Calu3 (cell line): Measurements from ENCODE around the gene RPS6KA1. TPM values are rescaled to one million over a fixed set of nuclear protein-coding genes. Genes with fewer than 3 reads are reported as not detected.
A peak's percentile ranks its signal among the peaks of the same experiment; 100 is the strongest.

Experiments used
- BruUV-seq: library from RNA; stranded (reverse); fragments of 400-500 nt; replicated peaks from 2 replicates; lab custom pipeline; 2021; lab: Mats Ljungman, UMichigan
- CTCF ChIA-PET: fragments of 300-600 bp; sonication (Branson Sonifier 250); formaldehyde crosslinking; loops from one replicate; lab custom pipeline; 2022; ENCODE audit warnings: antibody characterized with exemption; lab: Charles Lee
- DNase-seq: peaks from one replicate; pipeline ENCODE4 v3.0.0; 2022
- H3K27ac Mint-ChIP-seq: one replicate; pipeline ENCODE4 v1.8.0; 2022; ENCODE audit warnings: mixed read lengths; ENCODE audit not compliant: unreplicated experiment
- H3K27me3 Mint-ChIP-seq: one replicate; pipeline ENCODE4 v1.8.0; 2022; ENCODE audit warnings: mixed read lengths; ENCODE audit not compliant: unreplicated experiment
- H3K36me3 Mint-ChIP-seq: one replicate; pipeline ENCODE4 v1.8.0; 2022; ENCODE audit warnings: mild to moderate bottlenecking, moderate library complexity, mixed read lengths; ENCODE audit not compliant: insufficient read depth, unreplicated experiment
- H3K4me1 Mint-ChIP-seq: one replicate; pipeline ENCODE4 v1.8.0; 2022; ENCODE audit warnings: mild to moderate bottlenecking, low read depth, mixed read lengths; ENCODE audit not compliant: unreplicated experiment
- H3K4me3 Mint-ChIP-seq: one replicate; pipeline ENCODE4 v1.8.0; 2022; ENCODE audit warnings: mild to moderate bottlenecking, low read depth, moderate library complexity, mixed read lengths; ENCODE audit not compliant: unreplicated experiment
- H3K9me3 Mint-ChIP-seq: one replicate; pipeline ENCODE4 v1.8.0; 2022; ENCODE audit warnings: low read depth, mixed read lengths; ENCODE audit not compliant: unreplicated experiment
- CTCF ChIP-seq: fragments of 200-600 bp; IDR thresholded peaks from one replicate; pipeline ENCODE4 v1.8.0; 2022; ENCODE audit warnings: antibody characterized with exemption; ENCODE audit not compliant: unreplicated experiment
- intact Hi-C: fragments of 100-400 bp; cut with micrococcal nuclease; formaldehyde crosslinking; loops from one replicate; pipeline ENCODE4 v1.10.0; 2022; ENCODE audit not compliant: unreplicated experiment
- total RNA-seq: library from RNA; stranded (reverse); gene quantifications from 2 replicates; pipeline ENCODE4 v1.2.3, GENCODE V29; 2022

The RPS6KA1 gene
- total RNA-seq, 1 experiment from 2014 or later = 28.1 TPM

- intact Hi-C loops = no loop called here
- Mint-ChIP-seq H3K27me3 (no peaks in the 10 kb centered on the region), H3K4me1 (peaks cover 14% of the 10 kb centered on the region), H3K27ac (peak overlapping the region; percentile 54), H3K36me3 (peaks cover 23% of the 10 kb centered on the region), H3K9me3 (no peaks in the 10 kb centered on the region), H3K4me3 (peak overlapping the region; percentile 65)
- DNase-seq = peak; percentile 78
- no TSS peak for BruUV-seq
- CTCF ChIA-PET = interaction anchor here (0.9 to 2.9 kb wide), 2 partner anchors 31 to 44 kb away, joined by 8 to 20 read pairs; no protein-coding TSS in a partner anchor
- peak; percentile 33 for TF ChIP-seq CTCF
These were observed 1.5 kb downstream of the RPS6KA1 start for GRCh38 chr1:26530895-26531598.

- no TSS peak for BruUV-seq
- no peak overlapping the region for H3K27ac Mint-ChIP-seq
These were observed 2.1 kb downstream of the RPS6KA1 start for GRCh38 chr1:26531651-26532131.

GRCh38 chr1:26533951-26534509 lies 4.5 kb downstream of the RPS6KA1 start:
- Mint-ChIP-seq H3K4me3 (no peak overlapping the region), H3K36me3 (peaks cover 25% of the 10 kb centered on the region), H3K4me1 (peaks cover 14% of the 10 kb centered on the region), H3K27ac (no peak overlapping the region), H3K27me3 (no peaks in the 10 kb centered on the region), H3K9me3 (no peaks in the 10 kb centered on the region)
- CTCF ChIA-PET = no interaction called here
- no peak for TF ChIP-seq CTCF
- intact Hi-C loops = no loop called here
- BruUV-seq = no TSS peak
- DNase-seq = no peak

More at GRCh38 chr1:26531651-26532131, 2.1 kb downstream of the RPS6KA1 start:
- DNase-seq = peak; percentile 40
- CTCF ChIA-PET = interaction anchor here (0.9 to 2.9 kb wide), 2 partner anchors 31 to 44 kb away, joined by 8 to 20 read pairs; no protein-coding TSS in a partner anchor
- Mint-ChIP-seq H3K4me1 (peaks cover 14% of the 10 kb centered on the region), H3K36me3 (peaks cover 23% of the 10 kb centered on the region), H3K9me3 (no peaks in the 10 kb centered on the region), H3K27me3 (no peaks in the 10 kb centered on the region), H3K4me3 (peak overlapping the region; percentile 65)
- intact Hi-C loops = no loop called here
- no peak for TF ChIP-seq CTCF

GRCh38 chr1:26535201-26535600 lies 5.6 kb downstream of the RPS6KA1 start:
- CTCF ChIA-PET = no interaction called here
- peaks cover 14% of the 10 kb centered on the region for H3K4me1 Mint-ChIP-seq
- H3K27me3 Mint-ChIP-seq = no peaks in the 10 kb centered on the region
- no TSS peak for BruUV-seq
- peaks cover 17% of the 10 kb centered on the region for H3K36me3 Mint-ChIP-seq
- no peaks in the 10 kb centered on the region for H3K9me3 Mint-ChIP-seq
- intact Hi-C loops = no loop called here
- no peak overlapping the region for H3K4me3 Mint-ChIP-seq
- no peak overlapping the region for H3K27ac Mint-ChIP-seq
- no peak for DNase-seq
- no peak for TF ChIP-seq CTCF
